NCI-H1694 treated with DMSO at 0.1 percent for 48 hours (cell line): Measurements from ENCODE around the gene MT1F.
"Not testable (repeated sequence)": the region's sequence is repeated elsewhere in the genome, so short reads cannot be mapped to it uniquely, and the experiment has no call there.

ENCODE experiments used
- DNase-seq: peaks from one replicate; lab custom pipeline; 2025; lab: John Stamatoyannopoulos, UW

The MT1F gene

GRCh38 chr16:56657555-56658326 lies at the start of gene MT1F:
TSS of gene MT1F (plus strand) at chr16:56657959. CDS start at chr16:56658059, 100 bp downstream.
- peak; percentile 52 for DNase-seq

- DNase-seq = peak; percentile 80
Measured at GRCh38 chr16:56608043-56608875, 49.5 kb upstream of the MT1F start, which contains the start of gene MT2A. TSS of gene MT2A (plus strand) at chr16:56608584. CDS start at chr16:56608656, 72 bp downstream.

GRCh38 chr16:56608876-56609462 lies 48.8 kb upstream of the MT1F start:
- no peak for DNase-seq

- peak; percentile 38 for DNase-seq
Measured at GRCh38 chr16:56609463-56609921, 48.3 kb upstream of the MT1F start.

GRCh38 chr16:56610017-56610608 lies 47.6 kb upstream of the MT1F start:
- DNase-seq = no peak

- no peak for DNase-seq
Measured at GRCh38 chr16:56610609-56611111, 47.1 kb upstream of the MT1F start.

GRCh38 chr16:56611281-56611833 lies 46.4 kb upstream of the MT1F start:
- no peak for DNase-seq

GRCh38 chr16:56613706-56614105 lies 44.1 kb upstream of the MT1F start:
- DNase-seq = no peak

GRCh38 chr16:56614549-56614991 lies 43.2 kb upstream of the MT1F start:
- DNase-seq = no peak

GRCh38 chr16:56615353-56615752 lies 42.4 kb upstream of the MT1F start:
- DNase-seq = no peak

GRCh38 chr16:56616608-56617211 lies 41.0 kb upstream of the MT1F start:
- DNase-seq = no peak

GRCh38 chr16:56617212-56618085 lies 40.3 kb upstream of the MT1F start:
- DNase-seq = no peak

- no peak for DNase-seq
Measured at GRCh38 chr16:56618138-56618537, 39.6 kb upstream of the MT1F start.

GRCh38 chr16:56620339-56620897 lies 37.3 kb upstream of the MT1F start:
- no peak for DNase-seq

GRCh38 chr16:56621665-56622445 lies 35.9 kb upstream of the MT1F start:
- DNase-seq = not testable (repeated sequence)

GRCh38 chr16:56623184-56623583 lies 34.6 kb upstream of the MT1F start:
- DNase-seq = not testable (repeated sequence)

- DNase-seq = no peak
Measured at GRCh38 chr16:56623637-56624036, 34.1 kb upstream of the MT1F start.

GRCh38 chr16:56625140-56625942 lies 32.4 kb upstream of the MT1F start, which contains the start of gene MT1E:
TSS of gene MT1E (plus strand) at chr16:56625781. CDS start at chr16:56625852, 71 bp downstream.
- no peak for DNase-seq
